Heart left ventricle (tissue), 16 donors: ENCODE results near the gene SLC39A11. TPM values are rescaled to one million over a fixed set of nuclear protein-coding genes. Genes with fewer than 3 reads are reported as not detected.
"Not testable (repeated sequence)": the region's sequence is repeated elsewhere in the genome, so short reads cannot be mapped to it uniquely, and the experiment has no call there.

Source experiments
- ATAC-seq, 4 donors: fragments of 200-7000 bp; cut with Tn5 transposase; one replicate each; pipeline ENCODE4 v1.9.1; 2020 to 2022; ENCODE audit warnings: moderate library complexity in 4 of 4, mild to moderate bottlenecking in 3 of 4, moderate number of reproducible peaks in 1 of 4
- DNase-seq, 5 donors: peaks; one replicate each; pipeline ENCODE4 v3.0.0-alpha.2; 2020
- H3K27ac ChIP-seq, 12 donors: fragments of 200-600 bp; sonication (generic) in 4 of 12; one replicate each; pipeline versions ENCODE4 v1.5.0 to v1.8.0; 2016 to 2022; ENCODE audit warnings: mild to moderate bottlenecking in 2 of 12
- H3K27me3 ChIP-seq, 9 donors: fragments of 200-600 bp; sonication (generic) in 2 of 9; one replicate each; pipeline versions ENCODE4 v1.5.1 to v1.8.0; 2016 to 2022; ENCODE audit warnings: mild to moderate bottlenecking in 3 of 9
- H3K36me3 ChIP-seq, 9 donors: fragments of 200-600 bp; sonication (generic) in 2 of 9; one replicate each; pipeline versions ENCODE4 v1.5.0 to v1.8.0; 2018 to 2022; ENCODE audit warnings: mild to moderate bottlenecking in 2 of 9
- H3K4me1 ChIP-seq, 12 donors: fragments of 200-600 bp; sonication (generic) in 4 of 12; one replicate each; pipeline versions ENCODE4 v1.5.0 to v1.8.0; 2016 to 2022; ENCODE audit warnings: mild to moderate bottlenecking in 3 of 12
- H3K4me3 ChIP-seq, 12 donors: fragments of 200-600 bp; sonication (generic) in 4 of 12; one replicate each; pipeline versions ENCODE4 v1.5.0 to v1.8.0; 2017 to 2022; ENCODE audit warnings: mild to moderate bottlenecking in 9 of 12, moderate library complexity in 4 of 12
- H3K9me3 ChIP-seq, 12 donors: fragments of 200-600 bp; sonication (generic) in 4 of 12; one replicate each; pipeline versions ENCODE4 v1.5.0 to v1.8.0; 2016 to 2022; ENCODE audit warnings: mild to moderate bottlenecking in 1 of 12
- POLR2A ChIP-seq, 2 donors: fragments of 450-650 bp; IDR thresholded peaks; one replicate each; pipeline ENCODE4 v1.6.1; 2017; ENCODE audit warnings: antibody characterized with exemption in 2 of 2, mild to moderate bottlenecking in 2 of 2, moderate library complexity in 2 of 2
- WGBS, 4 donors: extraction: QIAGEN DNeasy Blood & Tissue Kit in 2 of 4; methylation state at CpG; one replicate each; pipeline versions ENCODE4 v1.1.5 to v1.1.7; 2013 to 2018; 5-methylcytosine and 5-hydroxymethylcytosine counted together
- intact Hi-C, 10 donors: fragments of 100-400 bp; cut with DNase I; formaldehyde crosslinking; loops; one replicate each; pipeline versions ENCODE4 v1.11.1 to v1.14.2; 2022
- polyA plus RNA-seq, 2 donors: library from polyadenylated mRNA; stranded (reverse); fragments of 200-250 nt; gene quantifications; one replicate each; pipeline ENCODE4 v1.2.3, GENCODE V29; 2013
- total RNA-seq, 9 donors: library from RNA; depleted of rRNA in 2 of 9; stranded (reverse); fragments of >200 nt in 2 of 9; fragmentation: NEBNext Ultra II Directional in 3 of 9; extraction: Animal tissue kit (Norgen Biotek cat#: 25700) in 3 of 9; gene quantifications; one replicate each; pipeline versions ENCODE4 v1.1.0 to v1.2.4, GENCODE V29; 2016 to 2023
- TF ChIP-seq, protein P1 (sequence below), 12 donors: fragments of 200-600 bp; sonication (generic) in 4 of 12; IDR thresholded peaks; one replicate each; pipeline versions ENCODE4 v1.5.0 to v1.8.0; 2018 to 2022; ENCODE audit warnings: antibody characterized with exemption in 12 of 12, mild to moderate bottlenecking in 5 of 12
- donor health status: ischemic (EF 13 %, LVEDD 7.1; RV severe dilation, severe dysfunction).
- donor health status: healthy with polysubstance abuse.
- donor health status: DM: no; HTN: yes; CAD: no.
- donor health status: DM: no; HTN: no; CAD: no.
- donor health status: ischemic (EF 25% LVEDD 6.9; RV normal size, moderate dysfunction).
- donor health status: ischemic (EF 25% LVEDD 5.7; RV mildly dilated, moderate dysfunction).
- donor health status: healthy.
- donor health status: DM: yes; HTN: yes; CAD: no.
- donor health status: ischemic (EF 35%, LVEDD 5.7; RV mildly dilated, moderate dysfunction).
- donor health status: nonischemic (EF 11% LVEDD 7.7; RV severe dilation, severe dysfunction).
- donor health status: DM: yes; HTN: yes; CAD: no.
- donor health status: PGD.
- donor health status: ischemic (EF 29% LVEDD 5.4; RV normal size, mild dysfunction).
- donor health status: nonischemic (EF 23%, LVEDD 6.1; RV moderate dilation, normal function).

Gene SLC39A11
- total and polyA plus RNA-seq, 11 donors: 2.5 to 23.3 (median 8.4) TPM

GRCh38 chr17:72763981-72764380 is 328.5 kb downstream of the SLC39A11 start:
- H3K9me3 ChIP-seq: peaks cover 0 to 13% (median 0%) of the 10 kb centered on the region in 12 donors
- intact Hi-C loops: no loop called here
- no peak overlapping the region for H3K27ac ChIP-seq
- no peak overlapping the region for H3K4me3 ChIP-seq
- ATAC-seq (no peak), DNase-seq (no peak)
- no peaks in the 10 kb centered on the region for H3K27me3 ChIP-seq
- no peaks in the 10 kb centered on the region for H3K36me3 ChIP-seq
- no peaks in the 10 kb centered on the region for H3K4me1 ChIP-seq
- WGBS, 4 donors: 64 to 71% (median 69%) methylated on average over 5 of the region's 5 CpGs
- no peak for TF ChIP-seq POLR2A (IDR thresholded peaks at IDR 0.05)
- TF ChIP-seq, protein P1, sequence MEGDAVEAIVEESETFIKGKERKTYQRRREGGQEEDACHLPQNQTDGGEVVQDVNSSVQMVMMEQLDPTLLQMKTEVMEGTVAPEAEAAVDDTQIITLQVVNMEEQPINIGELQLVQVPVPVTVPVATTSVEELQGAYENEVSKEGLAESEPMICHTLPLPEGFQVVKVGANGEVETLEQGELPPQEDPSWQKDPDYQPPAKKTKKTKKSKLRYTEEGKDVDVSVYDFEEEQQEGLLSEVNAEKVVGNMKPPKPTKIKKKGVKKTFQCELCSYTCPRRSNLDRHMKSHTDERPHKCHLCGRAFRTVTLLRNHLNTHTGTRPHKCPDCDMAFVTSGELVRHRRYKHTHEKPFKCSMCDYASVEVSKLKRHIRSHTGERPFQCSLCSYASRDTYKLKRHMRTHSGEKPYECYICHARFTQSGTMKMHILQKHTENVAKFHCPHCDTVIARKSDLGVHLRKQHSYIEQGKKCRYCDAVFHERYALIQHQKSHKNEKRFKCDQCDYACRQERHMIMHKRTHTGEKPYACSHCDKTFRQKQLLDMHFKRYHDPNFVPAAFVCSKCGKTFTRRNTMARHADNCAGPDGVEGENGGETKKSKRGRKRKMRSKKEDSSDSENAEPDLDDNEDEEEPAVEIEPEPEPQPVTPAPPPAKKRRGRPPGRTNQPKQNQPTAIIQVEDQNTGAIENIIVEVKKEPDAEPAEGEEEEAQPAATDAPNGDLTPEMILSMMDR (IDR thresholded peaks at IDR 0.05): no peak

DNA sequence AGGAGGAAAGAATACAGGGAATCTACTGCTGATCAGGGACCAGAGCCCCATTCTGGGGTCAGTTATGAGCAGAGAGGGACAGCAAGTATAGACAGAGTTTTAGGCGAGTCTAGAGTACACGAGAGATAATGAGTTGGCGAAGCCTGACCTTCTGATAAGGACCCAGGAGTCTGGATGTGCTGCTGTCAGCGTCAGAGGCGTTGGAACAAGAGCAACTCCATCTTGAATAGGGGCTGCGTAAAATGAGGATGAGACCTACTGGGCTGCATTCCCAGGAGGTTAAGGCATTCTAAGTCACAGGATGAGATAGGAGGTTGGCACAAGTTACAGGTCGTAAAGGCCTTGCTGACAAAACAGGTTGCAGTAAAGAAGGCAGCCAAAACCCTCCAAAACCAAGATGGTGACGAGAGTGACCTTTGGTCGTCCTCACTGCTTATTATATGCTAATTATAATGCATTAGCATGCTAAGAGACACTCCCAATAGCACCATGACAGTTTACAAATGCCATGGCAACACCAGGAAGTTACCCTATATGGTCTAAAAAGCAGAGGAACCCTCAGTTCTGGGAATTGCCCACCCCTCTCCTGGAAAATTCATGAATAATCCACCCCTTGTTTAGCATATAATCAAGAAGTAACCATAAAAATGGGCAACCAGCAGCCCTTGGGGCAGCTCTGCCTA is 330.5 kb downstream of the SLC39A11 start:
- H3K9me3 ChIP-seq: not testable (repeated sequence)
- 74 to 85% (median 82%) methylated on average over 9 of the region's 9 CpGs for WGBS, 4 donors

DNA sequence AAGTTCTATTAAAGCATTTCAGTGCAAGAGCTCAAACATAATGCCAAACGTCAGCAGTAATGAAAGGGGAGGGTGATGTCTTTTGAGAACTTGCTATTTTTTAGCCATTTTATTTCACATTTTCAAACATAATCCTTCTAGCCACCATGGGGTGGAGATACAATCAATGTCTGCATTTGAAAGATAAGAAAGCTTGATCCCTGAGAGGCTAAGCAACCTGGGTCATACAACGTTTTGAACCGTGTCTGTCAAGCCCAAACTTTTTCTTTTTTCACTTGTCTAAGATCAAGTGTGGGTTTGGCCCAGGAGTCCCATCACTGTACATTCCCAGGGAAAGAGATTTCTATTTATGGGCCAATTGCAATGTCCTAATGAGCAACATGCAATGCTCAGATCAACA is 331.1 kb downstream of the SLC39A11 start:
- intact Hi-C loops: no loop called here
- Histone ChIP-seq H3K27me3 (no peaks in the 10 kb centered on the region), H3K9me3 (peaks cover 0 to 8% (median 0%) of the 10 kb centered on the region in 12 donors), H3K36me3 (no peaks in the 10 kb centered on the region), H3K4me3 (no peak overlapping the region), H3K4me1 (no peaks in the 10 kb centered on the region), H3K27ac (no peak overlapping the region)
- 58 to 74% (median 73%) methylated on average over 3 of the region's 3 CpGs for WGBS, 4 donors
- no peak for DNase-seq
- no peak for ATAC-seq
- TF ChIP-seq, protein P1 (IDR thresholded peaks at IDR 0.05): no peak
- no peak for TF ChIP-seq POLR2A (IDR thresholded peaks at IDR 0.05)

More for the DNA sequence above, 330.5 kb downstream of the SLC39A11 start:
- H3K27ac ChIP-seq, H3K36me3 ChIP-seq, DNase-seq, H3K4me3 ChIP-seq, H3K4me1 ChIP-seq, H3K27me3 ChIP-seq, intact Hi-C loops, ATAC-seq: not testable (repeated sequence)

- Histone ChIP-seq H3K4me3 (no peak overlapping the region), H3K36me3 (no peaks in the 10 kb centered on the region), H3K27me3 (no peaks in the 10 kb centered on the region), H3K4me1 (no peaks in the 10 kb centered on the region), H3K27ac (no peak overlapping the region), H3K9me3 (peaks cover 0 to 13% (median 0%) of the 10 kb centered on the region in 12 donors)
- ATAC-seq: no peak
- DNase-seq: no peak
- intact Hi-C loops: no loop called here
- WGBS, 4 donors: 89 to 93% (median 92%) methylated on average over 6 of the region's 6 CpGs
- no peak for TF ChIP-seq POLR2A (IDR thresholded peaks at IDR 0.05)
- TF ChIP-seq, protein P1 (IDR thresholded peaks at IDR 0.05): no peak
Observed at GRCh38 chr17:72760368-72760767, 332.1 kb downstream of the SLC39A11 start.

GRCh38 chr17:72759301-72759700 is 333.2 kb downstream of the SLC39A11 start:
- Histone ChIP-seq H3K36me3 (no peaks in the 10 kb centered on the region), H3K27ac (no peak overlapping the region), H3K4me3 (no peak overlapping the region), H3K9me3 (peaks cover 0 to 13% (median 0%) of the 10 kb centered on the region in 12 donors), H3K4me1 (no peaks in the 10 kb centered on the region), H3K27me3 (no peaks in the 10 kb centered on the region)
- no peak for DNase-seq
- intact Hi-C loops: no loop called here
- no peak for ATAC-seq
- TF ChIP-seq POLR2A (IDR thresholded peaks at IDR 0.05): no peak
- TF ChIP-seq, protein P1 (IDR thresholded peaks at IDR 0.05): no peak
- 75 to 79% (median 76%) methylated on average over 2 of the region's 2 CpGs for WGBS, 4 donors
